ENCODE data around the gene XRCC2.

DNA sequence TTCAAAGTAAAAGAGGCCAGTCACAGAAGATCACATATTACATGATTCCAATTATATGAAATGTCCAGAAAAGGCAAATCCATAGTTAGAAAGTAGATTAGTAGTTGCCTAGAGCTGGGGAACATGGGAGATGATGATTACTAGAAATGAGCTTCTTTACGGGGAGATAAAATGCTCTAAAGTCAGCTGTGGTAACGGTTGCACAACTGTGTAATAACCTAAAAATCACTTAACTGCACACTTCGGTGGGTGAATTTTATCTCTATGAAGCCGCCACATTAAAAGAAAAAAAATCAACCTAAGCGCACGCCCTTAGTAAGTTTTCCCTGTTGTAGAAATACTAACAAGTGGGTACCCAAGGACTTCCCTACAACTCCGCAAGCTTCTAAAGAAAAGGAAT is 15.9 kb downstream of the XRCC2 start:
- TF ChIP-seq, protein P1, sequence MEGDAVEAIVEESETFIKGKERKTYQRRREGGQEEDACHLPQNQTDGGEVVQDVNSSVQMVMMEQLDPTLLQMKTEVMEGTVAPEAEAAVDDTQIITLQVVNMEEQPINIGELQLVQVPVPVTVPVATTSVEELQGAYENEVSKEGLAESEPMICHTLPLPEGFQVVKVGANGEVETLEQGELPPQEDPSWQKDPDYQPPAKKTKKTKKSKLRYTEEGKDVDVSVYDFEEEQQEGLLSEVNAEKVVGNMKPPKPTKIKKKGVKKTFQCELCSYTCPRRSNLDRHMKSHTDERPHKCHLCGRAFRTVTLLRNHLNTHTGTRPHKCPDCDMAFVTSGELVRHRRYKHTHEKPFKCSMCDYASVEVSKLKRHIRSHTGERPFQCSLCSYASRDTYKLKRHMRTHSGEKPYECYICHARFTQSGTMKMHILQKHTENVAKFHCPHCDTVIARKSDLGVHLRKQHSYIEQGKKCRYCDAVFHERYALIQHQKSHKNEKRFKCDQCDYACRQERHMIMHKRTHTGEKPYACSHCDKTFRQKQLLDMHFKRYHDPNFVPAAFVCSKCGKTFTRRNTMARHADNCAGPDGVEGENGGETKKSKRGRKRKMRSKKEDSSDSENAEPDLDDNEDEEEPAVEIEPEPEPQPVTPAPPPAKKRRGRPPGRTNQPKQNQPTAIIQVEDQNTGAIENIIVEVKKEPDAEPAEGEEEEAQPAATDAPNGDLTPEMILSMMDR (IDR thresholded peaks at IDR 0.05) = no peak
- TF ChIP-seq POLR2A (IDR thresholded peaks at IDR 0.05) = no peak

All from body of pancreas (tissue), 4 donors.